Esophagus (tissue), 2 donors: ENCODE measurements around the gene HCFC1R1. TPM values are rescaled to one million over a fixed set of nuclear protein-coding genes. Genes with fewer than 3 reads are reported as not detected.

ENCODE experiments used
- H3K27ac ChIP-seq, 2 donors: one replicate each; pipeline ENCODE4 v1.5.1; 2013; ENCODE audit warnings: low read depth in 2 of 2, mild to moderate bottlenecking in 2 of 2, inconsistent platforms in 1 of 2, low read length in 1 of 2, moderate library complexity in 1 of 2
- H3K27me3 ChIP-seq, 2 donors: one replicate each; pipeline ENCODE4 v1.6.1; 2013; ENCODE audit warnings: low read length in 2 of 2, control low read depth in 1 of 2, mild to moderate bottlenecking in 1 of 2; ENCODE audit not compliant: insufficient read depth in 2 of 2, control insufficient read depth in 1 of 2
- H3K36me3 ChIP-seq, 2 donors: one replicate each; pipeline ENCODE4 v1.6.1; 2013; ENCODE audit warnings: low read length in 1 of 2; ENCODE audit not compliant: control insufficient read depth in 2 of 2, insufficient read depth in 2 of 2
- H3K4me1 ChIP-seq, 2 donors: one replicate each; pipeline ENCODE4 v1.6.1; 2013; ENCODE audit warnings: low read length in 1 of 2; ENCODE audit not compliant: control insufficient read depth in 2 of 2, insufficient read depth in 2 of 2
- H3K4me3 ChIP-seq, 2 donors: one replicate each; pipeline ENCODE4 v1.5.1; 2013; ENCODE audit warnings: low read length in 2 of 2, mild to moderate bottlenecking in 2 of 2, low read depth in 1 of 2, moderate library complexity in 1 of 2
- H3K9me3 ChIP-seq, 2 donors: one replicate each; pipeline ENCODE4 v1.6.1; 2013; ENCODE audit warnings: mild to moderate bottlenecking in 2 of 2, low read depth in 1 of 2, low read length in 1 of 2, moderate library complexity in 1 of 2; ENCODE audit not compliant: control insufficient read depth in 2 of 2, insufficient read depth in 1 of 2
- WGBS, 2 donors: extraction: QIAGEN DNeasy Blood & Tissue Kit; methylation state at CpG; one replicate each; pipeline ENCODE4 v1.1.7; 2013; 5-methylcytosine and 5-hydroxymethylcytosine counted together
- polyA plus RNA-seq, 2 donors: library from polyadenylated mRNA; stranded (reverse); fragments of 200-250 nt; gene quantifications; one replicate each; pipeline ENCODE4 v1.2.3, GENCODE V29; 2013
- donor health status: healthy with polysubstance abuse.
- donor health status: Bipolar disorder and iron deficiency.

The HCFC1R1 gene
- polyA plus RNA-seq, 2 donors, result 58.8 to 73.6 TPM

GRCh38 chr16:2982402-2982801 lies 41.3 kb downstream of the HCFC1R1 start:
- 87 to 89% methylated on average over 5 of the region's 5 CpGs for WGBS, 2 donors
- Histone ChIP-seq H3K4me1 (peaks cover 2 to 10% of the 10 kb centered on the region in 2 donors), H3K27ac (no peak overlapping the region), H3K27me3 (no peaks in the 10 kb centered on the region), H3K4me3 (no peak overlapping the region), H3K9me3 (no peaks in the 10 kb centered on the region), H3K36me3 (no peaks in the 10 kb centered on the region)

DNA sequence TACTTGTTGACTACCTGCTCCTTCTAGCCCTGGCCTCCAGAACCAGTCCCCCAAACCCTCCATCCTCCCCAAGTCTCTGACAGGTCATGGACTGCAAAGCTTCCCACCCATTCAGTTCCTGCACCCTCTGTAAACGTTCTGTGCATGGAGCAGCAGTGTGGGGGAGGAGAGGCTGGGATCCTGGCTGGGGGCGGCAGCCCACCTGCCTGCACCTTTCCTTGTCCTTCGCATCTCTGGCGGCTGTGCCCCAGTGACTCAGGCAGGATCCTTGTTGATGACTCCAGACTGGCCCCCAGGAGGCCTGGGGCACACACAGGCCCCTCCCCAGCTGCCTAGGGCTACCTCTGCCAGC lies 41.9 kb downstream of the HCFC1R1 start:
- H3K4me1 ChIP-seq, result peaks cover 2 to 10% of the 10 kb centered on the region in 2 donors
- WGBS, 2 donors, result 70 to 71% methylated on average over 4 of the region's 4 CpGs

DNA sequence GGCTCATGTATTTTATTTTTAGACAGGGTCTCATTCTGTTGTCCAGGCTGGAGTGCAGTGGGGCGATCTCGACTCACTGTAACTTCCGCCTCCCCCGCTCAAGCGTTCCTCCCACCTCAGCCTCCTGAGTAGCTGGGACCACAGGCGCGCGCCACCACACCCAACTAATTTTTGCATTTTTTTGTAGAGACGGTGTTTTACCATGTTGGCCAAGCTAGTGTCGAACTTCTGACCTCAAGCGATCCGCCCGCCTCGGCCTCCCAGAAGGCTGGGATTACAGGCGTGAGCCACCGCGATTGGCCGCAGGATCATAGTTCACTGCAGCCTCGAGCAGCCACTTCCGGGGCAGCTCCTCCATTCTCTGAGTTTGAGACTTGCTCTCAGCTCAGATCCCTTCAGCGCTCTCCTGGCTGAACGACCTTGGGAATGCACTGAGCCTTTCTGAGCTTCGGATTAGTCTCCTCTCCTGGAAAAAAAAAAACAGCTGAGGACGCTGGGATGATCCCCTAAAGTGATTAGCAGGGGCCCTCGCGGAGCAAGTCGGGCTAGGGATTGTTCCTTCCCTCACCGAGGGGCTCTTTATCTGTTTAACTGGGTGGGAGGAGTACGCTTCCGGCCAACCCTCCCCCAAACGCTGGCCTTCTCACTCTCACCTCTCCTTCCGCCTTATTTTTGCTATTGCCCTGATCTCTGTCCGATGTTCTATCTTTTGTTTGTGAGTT lies 42.4 kb downstream of the HCFC1R1 start:
- peaks cover 2 to 10% of the 10 kb centered on the region in 2 donors for H3K4me1 ChIP-seq
- no peaks in the 10 kb centered on the region for H3K36me3 ChIP-seq
- 63 to 67% methylated on average over 32 to 33 of the region's 33 CpGs for WGBS, 2 donors
- peak overlapping the region in 1 of 2 donors; percentile 67 for H3K4me3 ChIP-seq
- H3K27me3 ChIP-seq, result no peaks in the 10 kb centered on the region
- H3K27ac ChIP-seq, result no peak overlapping the region
- no peaks in the 10 kb centered on the region for H3K9me3 ChIP-seq

More for the DNA sequence above, 41.9 kb downstream of the HCFC1R1 start:
- H3K36me3 ChIP-seq, result no peaks in the 10 kb centered on the region
- H3K4me3 ChIP-seq, result no peak overlapping the region
- H3K27ac ChIP-seq, result no peak overlapping the region
- no peaks in the 10 kb centered on the region for H3K9me3 ChIP-seq
- H3K27me3 ChIP-seq, result no peaks in the 10 kb centered on the region

DNA sequence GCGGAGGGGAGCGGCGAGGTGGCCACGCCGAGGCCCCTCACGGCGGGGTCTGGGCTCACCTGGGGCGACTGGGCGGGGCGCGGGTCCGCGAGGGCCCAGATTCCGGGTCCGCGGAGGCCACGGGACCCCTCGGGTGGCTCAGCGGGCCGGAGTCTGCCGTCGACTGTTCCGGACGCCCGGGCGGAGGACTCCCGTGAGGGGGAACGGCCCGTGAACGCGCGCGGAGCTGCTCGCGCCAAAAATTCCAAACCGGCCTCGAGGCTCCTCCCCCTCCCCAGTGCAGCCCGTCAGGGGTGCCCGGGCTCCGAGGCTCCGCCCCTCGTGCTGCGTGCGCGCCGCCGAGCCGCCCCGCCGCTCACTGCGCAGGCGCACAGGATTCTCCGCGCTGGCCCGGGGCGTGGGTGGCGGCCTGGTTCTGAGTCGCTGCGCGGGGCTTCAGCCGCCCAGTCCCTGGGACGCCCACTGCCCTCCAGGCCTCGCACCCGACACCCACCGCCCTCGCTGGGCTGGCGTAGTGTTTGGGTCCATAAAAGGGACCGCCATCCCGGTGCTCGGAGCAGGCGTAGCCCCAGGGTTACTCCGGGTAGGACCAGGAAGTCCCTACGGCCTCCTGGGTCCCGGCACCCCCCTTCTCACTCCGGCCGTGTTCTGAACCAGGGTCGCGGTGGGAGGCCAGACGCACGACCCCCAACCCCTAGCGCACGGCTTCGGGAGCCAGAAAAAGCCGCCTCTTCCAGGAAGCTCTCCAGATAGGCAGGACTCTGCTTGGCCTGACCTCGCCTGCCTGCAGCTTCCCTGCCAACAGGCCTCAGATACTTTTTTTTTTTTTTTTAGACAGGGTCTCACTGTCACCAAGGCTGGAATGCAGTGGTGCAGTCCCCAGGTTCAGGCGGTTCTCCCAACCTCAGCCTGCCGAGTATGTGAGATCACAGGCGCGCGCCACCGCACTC lies 43.2 kb downstream of the HCFC1R1 start, which contains the start of gene PKMYT1:
TSS of gene PKMYT1 (minus strand) at position 220 of the 950 bp plus-strand sequence. CDS start 789 bp downstream, outside the sequence.
- Histone ChIP-seq H3K4me3 (peak within 1 kb of the TSS; percentile 67 to 85), H3K9me3 (no peaks in the 10 kb centered on the region), H3K27ac (peak within 1 kb of the TSS; percentile 85 to 86), H3K27me3 (no peaks in the 10 kb centered on the region), H3K36me3 (peaks cover 0 to 2% of the 10 kb centered on the region in 2 donors), H3K4me1 (peaks cover 0 to 6% of the 10 kb centered on the region in 2 donors)
- WGBS, 2 donors, result 6 to 9% methylated on average over 61 to 91 of the region's 91 CpGs

DNA sequence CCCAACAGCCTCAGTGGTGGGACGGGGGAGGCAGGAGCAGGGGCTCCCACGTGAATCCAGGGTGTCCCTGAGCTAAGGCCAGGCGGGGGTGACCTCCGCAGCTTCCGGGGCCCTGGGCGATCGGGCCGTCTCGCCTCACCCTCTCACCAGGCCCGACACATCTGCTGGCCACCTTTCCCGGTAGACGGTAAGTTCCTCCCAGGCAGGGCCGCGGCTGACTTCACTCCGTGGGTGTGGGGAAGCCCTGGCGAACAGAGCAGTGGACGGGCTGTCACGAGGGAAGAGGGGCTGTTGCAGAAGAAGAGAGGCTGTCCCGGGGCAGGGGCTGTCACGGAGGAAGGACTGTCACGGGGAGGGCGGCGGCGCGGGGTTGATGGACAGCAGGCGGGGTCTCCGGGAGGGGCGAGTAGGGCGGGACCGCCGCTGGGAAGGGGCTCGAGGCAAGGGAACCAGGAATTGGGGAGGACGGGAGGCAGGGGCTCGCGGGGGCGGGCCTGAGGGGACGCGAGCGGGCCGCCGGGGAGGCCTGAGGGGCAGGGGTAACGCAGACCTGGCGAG lies 44.0 kb downstream of the HCFC1R1 start:
- peaks cover 0 to 6% of the 10 kb centered on the region in 2 donors for H3K4me1 ChIP-seq
- no peaks in the 10 kb centered on the region for H3K9me3 ChIP-seq
- peak overlapping the region; percentile 67 to 85 for H3K4me3 ChIP-seq
- 4 to 6% methylated on average over 39 to 43 of the region's 43 CpGs for WGBS, 2 donors
- no peaks in the 10 kb centered on the region for H3K27me3 ChIP-seq
- no peak overlapping the region for H3K27ac ChIP-seq
- H3K36me3 ChIP-seq, result peaks cover 0 to 2% of the 10 kb centered on the region in 2 donors

GRCh38 chr16:2977440-2977839 lies 46.3 kb downstream of the HCFC1R1 start:
- WGBS, 2 donors, result 51 to 52% methylated on average over 6 of the region's 6 CpGs
- peaks cover 0 to 2% of the 10 kb centered on the region in 2 donors for H3K36me3 ChIP-seq

GRCh38 chr16:2976673-2977072 lies 47.1 kb downstream of the HCFC1R1 start:
- Histone ChIP-seq H3K36me3 (peaks cover 0 to 2% of the 10 kb centered on the region in 2 donors), H3K4me3 (no peak overlapping the region), H3K4me1 (peaks cover 0 to 6% of the 10 kb centered on the region in 2 donors), H3K9me3 (no peaks in the 10 kb centered on the region), H3K27me3 (no peaks in the 10 kb centered on the region), H3K27ac (no peak overlapping the region)
- 90% methylated on average over 15 of the region's 15 CpGs for WGBS, 2 donors

More at GRCh38 chr16:2977440-2977839, 46.3 kb downstream of the HCFC1R1 start:
- Histone ChIP-seq H3K4me1 (peaks cover 0 to 6% of the 10 kb centered on the region in 2 donors), H3K9me3 (no peaks in the 10 kb centered on the region), H3K27me3 (no peaks in the 10 kb centered on the region), H3K27ac (no peak overlapping the region), H3K4me3 (no peak overlapping the region)

DNA sequence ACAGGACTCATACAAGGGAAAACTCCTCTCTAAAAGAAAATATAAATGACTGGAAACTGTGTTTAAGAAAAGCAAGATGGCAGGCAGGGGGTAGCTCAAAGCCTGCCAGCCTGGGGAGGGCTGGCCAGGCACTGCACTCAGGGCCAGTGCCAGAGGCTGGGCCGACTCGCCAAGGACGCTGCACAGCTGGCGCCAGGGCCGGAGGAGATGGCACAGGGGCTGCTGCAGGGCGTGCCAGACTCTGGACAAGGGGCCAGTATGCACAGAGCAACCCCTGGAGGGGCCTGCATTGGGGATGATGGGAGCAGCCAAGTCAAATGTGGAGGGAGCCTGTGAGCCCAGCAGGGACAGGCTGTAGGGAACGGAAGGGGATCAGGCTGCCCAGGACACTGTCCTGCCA lies 47.5 kb downstream of the HCFC1R1 start:
- WGBS, 2 donors, result 84 to 86% methylated on average over 7 of the region's 7 CpGs
- Histone ChIP-seq H3K4me1 (peaks cover 0 to 7% of the 10 kb centered on the region in 2 donors), H3K27me3 (no peaks in the 10 kb centered on the region), H3K9me3 (no peaks in the 10 kb centered on the region), H3K36me3 (peaks cover 0 to 4% of the 10 kb centered on the region in 2 donors), H3K27ac (no peak overlapping the region), H3K4me3 (no peak overlapping the region)

- Histone ChIP-seq H3K4me3 (no peak overlapping the region), H3K9me3 (no peaks in the 10 kb centered on the region), H3K27ac (no peak overlapping the region), H3K27me3 (no peaks in the 10 kb centered on the region), H3K36me3 (peaks cover 0 to 4% of the 10 kb centered on the region in 2 donors), H3K4me1 (peaks cover 0 to 14% of the 10 kb centered on the region in 2 donors)
- WGBS, 2 donors, result 92 to 94% methylated on average over 23 to 28 of the region's 28 CpGs
Observed at GRCh38 chr16:2975161-2975795, 48.5 kb downstream of the HCFC1R1 start.
